ENCODE data around the gene GNAI1. TPM values are rescaled to one million over a fixed set of nuclear protein-coding genes. Genes with fewer than 3 reads are reported as not detected.
"Not testable (repeated sequence)": the region's sequence is repeated elsewhere in the genome, so short reads cannot be mapped to it uniquely, and the experiment has no call there.

The GNAI1 gene
- total RNA-seq, 1 donor from 2014 or later, result 0.70 TPM

- intact Hi-C loops (cut with micrococcal nuclease), result no loop called here
These were observed 20.2 kb downstream of the GNAI1 start for GRCh38 chr7:80154656-80155333.

DNA sequence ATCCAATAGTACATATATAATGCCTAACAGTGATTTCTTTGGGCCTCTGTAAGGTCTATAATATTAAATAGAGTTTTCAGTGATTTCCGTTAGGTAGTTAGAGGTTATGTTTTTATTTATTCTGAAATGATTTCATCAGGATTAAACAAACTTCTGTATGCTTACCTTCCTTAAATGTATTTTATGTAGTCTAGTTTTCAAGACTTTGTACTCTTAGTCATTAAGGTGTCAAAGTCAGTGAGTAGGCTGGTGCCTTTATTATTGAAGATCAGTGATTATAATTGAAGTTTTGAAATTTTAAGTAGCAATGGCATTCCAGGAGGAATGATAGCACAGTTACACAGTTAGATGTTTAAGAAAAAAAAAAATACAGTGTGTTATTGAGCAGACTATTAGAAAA is 20.7 kb downstream of the GNAI1 start:
- intact Hi-C loops (cut with micrococcal nuclease), result no loop called here

GRCh38 chr7:80157770-80158169 is 23.1 kb downstream of the GNAI1 start:
- intact Hi-C loops (cut with micrococcal nuclease), result not testable (repeated sequence)

- intact Hi-C loops (cut with micrococcal nuclease), result no loop called here
These were observed 25.2 kb downstream of the GNAI1 start for GRCh38 chr7:80159802-80160201.

DNA sequence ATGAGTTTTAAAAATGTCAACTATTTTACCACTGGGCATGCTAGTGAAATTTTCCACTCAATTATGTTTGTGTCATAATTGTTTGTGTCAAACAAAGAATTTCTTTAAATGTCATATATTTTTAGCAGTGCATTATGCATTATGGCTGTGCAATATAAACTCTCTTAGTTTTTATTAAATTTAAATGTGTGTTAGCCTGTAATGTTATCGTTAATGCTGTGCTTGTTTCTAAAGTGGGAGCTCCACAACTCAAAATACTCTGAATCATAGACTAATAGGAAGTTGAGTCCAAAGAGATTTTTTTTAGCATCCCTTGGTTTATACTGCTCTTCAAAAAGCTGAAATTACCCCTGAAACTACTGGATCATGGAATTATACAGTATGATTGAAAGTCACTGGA is 26.8 kb downstream of the GNAI1 start:
- intact Hi-C loops (cut with micrococcal nuclease), result no loop called here

- intact Hi-C loops (cut with micrococcal nuclease), result no loop called here
These were observed 30.5 kb downstream of the GNAI1 start for GRCh38 chr7:80165177-80165576.

GRCh38 chr7:80170445-80170844 is 35.8 kb downstream of the GNAI1 start:
- intact Hi-C loops (cut with micrococcal nuclease), result no loop called here

DNA sequence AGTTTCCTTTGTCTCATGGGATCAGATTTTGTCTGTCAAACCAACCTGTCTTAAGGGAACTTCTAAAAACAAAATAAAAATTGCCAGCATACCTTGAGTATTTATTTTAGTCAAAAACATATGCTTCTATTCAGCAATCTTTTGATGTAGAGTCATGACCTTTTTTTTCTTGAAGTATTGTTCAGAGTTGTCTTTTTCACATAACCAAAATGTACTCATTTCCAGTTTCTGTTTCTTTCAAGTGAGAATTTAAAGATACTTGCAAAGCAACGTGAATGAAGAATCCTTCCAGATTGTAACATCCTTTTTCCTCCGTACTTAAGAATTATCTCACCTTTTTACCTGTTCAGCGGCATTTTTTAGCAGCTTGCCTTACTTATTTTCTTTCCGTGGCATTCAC is 37.8 kb downstream of the GNAI1 start:
- intact Hi-C loops (cut with micrococcal nuclease), result no loop called here

- intact Hi-C loops (cut with micrococcal nuclease), result no loop called here
These were observed 41.1 kb downstream of the GNAI1 start for GRCh38 chr7:80175744-80176143.

DNA sequence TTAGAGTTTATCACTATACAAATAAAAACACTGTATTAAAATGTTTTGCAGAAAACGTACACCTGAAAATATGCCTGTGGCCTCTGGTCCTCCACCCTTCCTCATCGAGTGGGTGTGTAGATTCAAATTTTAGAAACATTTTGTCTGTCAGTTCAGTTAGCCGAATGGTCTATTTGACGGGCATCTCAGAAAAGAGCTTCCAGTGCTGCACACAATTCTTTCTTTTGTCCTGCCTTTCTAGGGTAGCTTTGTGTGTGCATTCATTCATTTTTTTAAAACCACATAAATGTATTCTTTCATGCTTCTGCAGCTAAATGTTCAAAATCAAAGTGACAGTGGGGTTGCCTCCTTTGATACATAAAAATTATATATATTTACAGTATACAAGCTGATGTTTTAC is 46.8 kb downstream of the GNAI1 start:
- intact Hi-C loops (cut with micrococcal nuclease), result no loop called here

DNA sequence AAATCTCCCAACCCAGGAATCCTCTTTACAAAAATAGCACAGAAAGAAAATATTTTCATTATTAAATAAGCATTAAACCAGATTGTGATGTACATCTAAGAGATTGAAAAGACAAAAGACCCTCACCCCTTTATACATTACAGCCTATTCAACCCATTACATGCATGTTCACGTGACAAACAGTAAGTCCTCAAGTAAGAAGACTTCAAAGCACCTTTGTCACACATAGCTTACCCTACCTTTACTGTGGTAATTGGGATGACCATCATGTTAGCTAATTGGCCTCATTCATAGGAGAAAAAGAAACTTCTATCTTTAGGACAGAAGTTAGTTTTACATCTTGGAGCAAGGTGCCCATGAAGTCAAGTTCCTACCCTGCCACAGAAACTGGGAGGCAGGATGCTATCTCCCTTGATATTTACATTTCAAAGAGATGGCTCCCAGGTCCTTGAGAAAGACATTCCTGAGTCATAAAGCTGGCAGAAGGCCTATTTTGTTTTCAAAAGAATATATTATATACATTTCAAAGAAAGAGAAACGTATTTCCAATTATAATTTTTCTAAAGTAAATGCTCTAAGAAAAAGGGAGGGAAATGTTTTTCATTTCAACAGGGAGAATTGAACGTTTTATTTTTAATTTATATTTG is 48.1 kb downstream of the GNAI1 start:
- intact Hi-C loops (cut with micrococcal nuclease), result no loop called here

- intact Hi-C loops (cut with micrococcal nuclease), result no loop called here
These were observed 48.7 kb downstream of the GNAI1 start for GRCh38 chr7:80183351-80183750.

- intact Hi-C loops (cut with micrococcal nuclease), result no loop called here
These were observed 49.5 kb downstream of the GNAI1 start for GRCh38 chr7:80183900-80184685.

- intact Hi-C loops (cut with micrococcal nuclease), result no loop called here
These were observed 50.1 kb downstream of the GNAI1 start for GRCh38 chr7:80184693-80185092.

- intact Hi-C loops (cut with micrococcal nuclease), result no loop called here
These were observed 50.9 kb downstream of the GNAI1 start for GRCh38 chr7:80185571-80185970.

- intact Hi-C loops (cut with micrococcal nuclease), result no loop called here
These were observed 52.1 kb downstream of the GNAI1 start for GRCh38 chr7:80186721-80187120.

GRCh38 chr7:80187279-80187678 is 52.6 kb downstream of the GNAI1 start:
- intact Hi-C loops (cut with micrococcal nuclease), result no loop called here

GRCh38 chr7:80187727-80188126 is 53.1 kb downstream of the GNAI1 start:
- intact Hi-C loops (cut with micrococcal nuclease), result no loop called here

DNA sequence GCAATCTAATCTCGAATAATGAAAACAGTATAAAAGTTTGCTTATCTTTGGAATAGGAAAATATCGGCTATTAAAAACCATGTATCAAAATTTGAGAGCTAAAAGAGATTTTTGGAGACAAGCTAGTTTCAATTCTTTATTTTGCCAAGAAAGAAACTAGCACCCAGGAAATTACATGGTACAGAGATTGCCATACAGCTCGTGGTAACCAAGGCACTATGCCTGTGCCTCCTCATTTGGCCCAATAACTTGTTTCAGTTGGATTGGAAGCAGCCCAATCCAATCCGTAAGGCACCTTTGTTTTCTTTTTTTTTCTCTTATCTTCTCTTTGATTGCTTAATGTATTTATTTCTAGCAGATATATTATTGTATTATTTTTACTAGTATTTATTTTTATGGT is 55.0 kb downstream of the GNAI1 start:
- intact Hi-C loops (cut with micrococcal nuclease), result no loop called here

DNA sequence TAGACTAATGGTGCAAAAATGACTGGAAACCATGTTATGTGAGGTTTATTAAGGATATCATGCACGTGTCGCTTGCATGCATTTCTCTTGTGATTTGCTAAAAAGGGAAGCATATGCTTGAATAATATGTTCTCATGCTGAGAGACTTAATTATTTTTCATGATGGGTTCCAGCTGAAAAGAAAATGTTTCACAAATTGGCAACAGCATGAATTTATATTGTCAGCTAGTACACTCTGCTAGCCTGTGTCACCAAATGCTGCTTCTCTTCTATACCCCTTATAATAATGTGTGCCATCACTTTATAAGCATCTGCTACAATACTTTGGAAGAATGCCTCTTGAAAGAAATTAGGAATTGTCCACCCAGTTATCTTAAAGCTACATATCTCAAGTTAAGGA is 63.0 kb downstream of the GNAI1 start:
- intact Hi-C loops (cut with micrococcal nuclease), result no loop called here

GRCh38 chr7:80199051-80199450 is 64.4 kb downstream of the GNAI1 start:
- intact Hi-C loops (cut with micrococcal nuclease), result no loop called here

DNA sequence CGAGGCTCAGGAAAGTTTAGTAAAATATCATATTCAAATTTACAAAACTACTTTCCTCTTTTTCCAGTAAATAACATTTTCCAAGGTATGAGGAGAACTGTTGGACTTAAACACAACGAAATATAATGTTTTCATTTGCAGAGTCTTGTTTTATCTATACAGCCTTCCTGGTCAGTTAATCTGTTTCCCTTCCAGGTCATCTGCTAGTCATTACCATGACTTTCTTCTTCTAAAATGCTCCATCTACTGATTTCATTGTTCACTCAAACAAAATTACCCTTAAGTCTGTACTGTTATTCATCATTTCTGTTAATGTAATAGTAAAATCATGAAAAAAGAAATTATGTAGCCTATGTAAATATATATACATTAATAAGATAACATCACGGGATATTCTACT is 69.8 kb downstream of the GNAI1 start:
- intact Hi-C loops (cut with micrococcal nuclease), result no loop called here

DNA sequence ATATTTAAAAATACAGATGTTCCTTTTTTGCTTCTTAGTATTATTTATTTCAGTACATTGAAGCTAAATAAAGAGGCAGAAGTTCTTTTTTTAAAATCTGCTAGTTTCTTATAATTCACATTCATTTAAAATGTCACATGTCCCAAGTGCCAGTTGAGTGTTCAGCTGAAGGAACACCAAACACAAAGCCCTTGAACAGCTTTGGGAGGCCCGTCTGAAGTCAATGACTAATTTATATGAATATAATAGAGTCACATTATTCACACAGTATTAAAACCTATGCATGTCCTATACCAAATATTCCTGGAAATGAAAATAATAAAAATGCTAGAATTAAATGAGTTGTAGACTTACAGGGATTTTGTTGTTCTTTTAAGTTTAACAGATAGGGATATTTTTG is 70.3 kb downstream of the GNAI1 start:
- intact Hi-C loops (cut with micrococcal nuclease), result no loop called here

Data from T-helper 2 cell treated with Interferon-gamma antibody and Interleukin-4, amounts not matched to agents 100 ng/mL and 5 ng/mL, for 36 hours (primary cell).